GM21360 (cell line): ENCODE measurements around the gene PRR16.
"Not testable (repeated sequence)": the region's sequence is repeated elsewhere in the genome, so short reads cannot be mapped to it uniquely, and the experiment has no call there.

ENCODE experiments used
- ATAC-seq: cut with Tn5 transposase; IDR thresholded peaks from one replicate; pipeline ENCODE4 v1.9.1; 2021; ENCODE audit warnings: mild to moderate bottlenecking, moderate library complexity; ENCODE audit not compliant: unreplicated experiment

PRR16 gene

DNA sequence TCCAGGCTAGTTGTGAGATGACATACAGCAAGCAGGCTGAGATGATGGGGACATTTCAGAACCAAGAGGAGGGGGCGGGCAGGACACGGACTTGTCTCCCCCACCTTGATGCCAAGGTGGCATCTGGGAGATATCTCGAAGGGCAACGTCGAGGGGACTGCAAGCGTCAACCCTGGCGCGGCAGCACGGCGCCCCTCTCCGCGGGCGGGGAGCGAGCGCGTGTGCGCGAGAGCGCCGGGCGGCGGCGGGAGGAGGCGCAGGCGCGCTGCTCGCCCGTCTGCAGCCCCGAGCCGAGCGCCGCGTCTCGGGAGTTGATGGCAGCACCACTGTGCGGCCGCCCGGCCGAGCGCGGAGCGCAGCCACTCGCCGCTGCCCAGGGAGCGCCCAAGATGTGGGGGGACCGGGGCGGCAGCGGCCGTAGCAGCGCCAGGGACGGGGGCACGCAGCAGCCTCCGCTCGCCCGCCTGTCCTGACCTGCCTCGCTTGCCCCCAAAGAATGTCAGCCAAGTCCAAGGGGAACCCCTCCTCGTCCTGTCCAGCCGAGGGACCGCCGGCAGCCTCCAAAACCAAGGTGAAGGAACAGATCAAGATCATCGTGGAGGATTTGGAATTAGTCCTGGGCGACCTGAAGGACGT lies at the start of gene PRR16:
Gene PRR16, plus strand, starts transcription at position 310 of the 636 bp plus-strand sequence.
- ATAC-seq = peak; percentile 69

DNA sequence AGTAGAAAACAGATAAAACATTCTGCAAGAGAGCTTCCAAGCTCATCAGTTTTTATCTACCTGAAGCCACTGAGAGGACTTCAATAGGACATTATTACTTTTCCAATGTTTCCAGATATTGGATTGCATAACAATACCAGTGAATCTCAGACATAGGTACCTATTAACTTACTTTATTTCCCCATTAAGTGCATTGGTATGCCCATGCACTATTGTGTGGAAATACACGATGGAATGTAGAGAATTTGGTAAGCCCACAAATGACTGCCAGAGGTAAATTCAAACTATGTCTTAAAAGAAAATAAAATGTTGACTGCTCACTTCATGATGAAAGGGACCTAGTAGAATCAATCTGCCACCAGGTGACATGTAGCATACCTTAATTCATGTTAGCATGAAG lies 48.1 kb upstream of the PRR16 start:
- no peak for ATAC-seq

DNA sequence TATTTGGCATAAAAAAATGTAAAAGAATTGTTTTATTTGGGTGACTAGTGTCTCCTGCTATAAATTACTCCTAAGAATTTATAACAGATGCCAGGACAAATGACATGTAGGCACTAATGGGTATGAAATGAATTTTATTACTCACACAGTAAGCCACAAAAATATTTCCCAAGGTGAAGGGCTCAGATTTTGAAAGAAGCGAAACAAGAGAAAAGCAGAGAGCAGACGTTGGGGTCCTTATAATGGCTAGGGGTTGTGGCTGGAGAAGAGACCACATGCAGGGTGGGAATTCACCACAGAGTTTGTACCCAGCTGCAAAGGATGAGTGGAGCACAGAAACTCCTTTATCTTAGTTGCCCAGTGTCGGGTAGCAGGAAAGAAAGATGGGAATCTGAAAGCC lies 45.0 kb upstream of the PRR16 start:
- no peak for ATAC-seq

DNA sequence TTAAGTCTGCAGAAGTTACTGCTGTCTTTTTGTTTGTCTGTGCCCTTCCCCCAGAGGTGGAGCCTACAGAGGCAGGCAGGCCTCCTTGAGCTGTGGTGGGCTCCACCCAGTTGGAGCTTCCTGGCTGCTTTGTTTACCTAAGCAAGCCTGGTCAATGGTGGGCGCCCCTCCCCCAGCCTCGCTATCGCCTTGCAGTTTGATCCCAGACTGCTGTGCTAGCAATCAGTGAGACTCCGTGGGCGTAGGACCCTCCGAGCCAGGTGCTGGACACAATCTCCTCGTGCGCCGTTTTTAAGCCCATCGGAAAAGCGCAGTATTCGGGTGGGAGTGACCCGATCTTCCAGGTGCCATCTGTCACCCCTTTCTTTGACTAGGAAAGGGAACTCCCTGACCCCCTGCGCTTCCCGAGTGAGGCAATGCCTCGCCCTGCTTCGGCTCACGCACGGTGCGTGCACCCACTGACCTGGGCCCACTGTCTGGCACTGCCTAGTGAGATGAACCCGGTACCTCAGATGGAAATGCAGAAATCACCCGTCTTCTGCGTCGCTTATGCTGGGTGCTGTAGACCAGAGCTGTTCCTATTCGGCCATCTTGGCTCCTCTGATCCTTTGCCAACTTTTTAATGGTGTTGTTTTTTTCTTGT lies 37.3 kb upstream of the PRR16 start:
- ATAC-seq = not testable (repeated sequence)

DNA sequence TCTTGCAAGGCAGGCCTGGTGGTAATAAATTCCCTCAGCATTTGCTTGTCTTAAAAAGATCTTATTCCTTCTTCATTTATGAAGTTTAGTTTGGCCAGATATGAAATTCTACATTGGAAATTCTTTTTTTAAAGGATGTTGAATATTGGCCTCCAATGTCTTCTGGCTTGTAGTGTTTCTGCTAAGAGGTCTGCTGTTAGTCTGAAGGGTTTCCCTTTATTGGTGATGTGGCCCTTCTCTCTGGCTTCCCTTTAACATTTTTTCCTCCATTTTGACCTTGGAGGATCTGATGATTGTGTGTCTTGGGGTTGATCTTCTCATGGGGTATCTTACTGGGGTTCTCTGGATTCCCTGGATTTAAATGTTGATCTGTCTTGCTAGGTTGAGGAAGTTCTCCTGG lies 33.5 kb upstream of the PRR16 start:
- no peak for ATAC-seq

DNA sequence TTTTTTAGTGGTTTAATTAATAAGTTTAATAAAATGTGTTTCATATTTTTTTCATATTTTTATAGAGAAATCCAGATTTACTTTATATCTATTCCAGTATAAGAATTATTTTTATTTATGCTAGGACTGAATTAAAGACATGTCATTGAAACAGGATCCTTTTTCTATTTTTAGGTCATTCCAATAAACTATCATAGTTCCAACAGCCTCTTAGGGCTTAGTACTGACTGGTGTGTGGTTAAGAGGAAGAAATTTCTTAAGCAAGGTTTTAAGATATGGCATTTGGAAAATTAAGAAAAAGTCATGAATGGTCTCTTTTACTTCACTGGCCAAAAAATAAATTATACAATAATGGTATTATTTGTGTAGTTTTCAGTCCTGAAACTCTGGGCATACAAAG lies 31.2 kb upstream of the PRR16 start:
- no peak for ATAC-seq

DNA sequence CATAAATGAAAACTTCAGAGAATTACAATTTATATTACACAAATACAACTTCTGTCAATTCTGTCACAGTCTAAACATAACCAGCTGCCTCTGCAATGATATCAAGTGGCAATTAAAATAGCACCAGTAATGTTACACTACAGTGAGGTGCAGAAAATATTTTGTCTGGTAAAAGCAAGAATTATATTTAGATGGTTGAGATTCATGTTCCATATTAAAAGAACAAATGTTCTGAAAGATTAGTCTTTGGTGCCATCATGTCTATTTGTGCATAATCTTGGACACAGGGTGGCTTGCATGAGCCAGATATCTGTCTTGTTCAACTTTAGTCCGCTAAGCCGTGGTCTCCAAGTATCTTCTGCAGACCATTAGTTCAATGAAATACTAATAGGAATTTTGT lies 29.0 kb upstream of the PRR16 start:
- no peak for ATAC-seq

DNA sequence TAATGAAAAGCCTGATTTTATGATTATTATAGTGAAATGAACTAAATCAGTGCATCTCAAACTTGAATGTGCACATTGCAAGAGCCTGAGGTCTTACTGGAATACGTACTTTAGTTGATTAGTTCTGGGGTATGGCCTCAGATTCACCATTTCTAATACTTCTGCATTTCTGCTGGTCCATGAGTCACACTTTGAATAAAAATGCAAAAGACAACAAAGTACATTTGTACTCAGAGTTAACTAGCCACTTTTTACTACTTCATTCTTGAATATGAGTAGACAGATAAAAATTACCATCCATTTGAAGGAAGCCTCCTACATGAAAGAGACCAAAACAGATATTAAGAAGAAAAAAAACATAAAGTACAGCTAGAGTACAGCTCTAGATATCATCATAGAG lies 27.1 kb upstream of the PRR16 start:
- ATAC-seq = no peak

DNA sequence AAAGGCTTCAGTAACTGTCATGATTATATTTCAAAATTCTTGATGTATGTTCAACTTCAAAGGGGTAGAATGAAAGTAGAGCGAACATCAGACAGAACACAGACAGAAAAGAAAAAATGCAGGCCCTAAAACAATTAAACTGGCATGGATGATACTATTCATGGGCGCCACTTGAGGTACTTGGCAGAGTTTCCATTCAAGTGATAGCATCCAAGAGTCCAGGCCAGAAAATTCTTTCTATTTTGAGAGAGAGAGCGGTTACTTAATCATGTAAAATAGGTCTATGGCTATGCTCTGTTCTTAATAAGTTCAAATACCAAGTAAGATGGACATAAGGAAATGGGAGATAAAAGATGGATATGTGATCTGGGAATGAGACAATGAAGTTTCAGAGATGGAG lies 21.4 kb upstream of the PRR16 start:
- no peak for ATAC-seq

DNA sequence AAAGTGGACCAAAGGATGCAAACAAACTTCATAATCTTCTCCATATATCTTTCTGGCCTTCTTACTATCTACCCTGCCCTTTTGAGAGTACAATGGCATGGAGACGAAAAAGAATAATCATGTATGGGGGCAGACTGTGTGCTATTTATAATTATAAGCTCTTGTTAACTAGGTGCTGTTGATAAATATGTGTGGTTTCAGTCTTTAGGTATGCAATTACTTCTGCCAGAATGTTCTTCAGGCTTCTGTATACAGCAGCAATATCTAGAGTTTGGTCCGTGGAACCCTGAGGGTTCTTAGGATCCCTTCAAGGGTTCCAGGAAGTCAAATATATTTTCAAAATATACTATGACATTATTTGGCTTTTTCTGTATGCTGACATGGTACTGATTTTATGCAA lies 20.5 kb upstream of the PRR16 start:
- no peak for ATAC-seq

DNA sequence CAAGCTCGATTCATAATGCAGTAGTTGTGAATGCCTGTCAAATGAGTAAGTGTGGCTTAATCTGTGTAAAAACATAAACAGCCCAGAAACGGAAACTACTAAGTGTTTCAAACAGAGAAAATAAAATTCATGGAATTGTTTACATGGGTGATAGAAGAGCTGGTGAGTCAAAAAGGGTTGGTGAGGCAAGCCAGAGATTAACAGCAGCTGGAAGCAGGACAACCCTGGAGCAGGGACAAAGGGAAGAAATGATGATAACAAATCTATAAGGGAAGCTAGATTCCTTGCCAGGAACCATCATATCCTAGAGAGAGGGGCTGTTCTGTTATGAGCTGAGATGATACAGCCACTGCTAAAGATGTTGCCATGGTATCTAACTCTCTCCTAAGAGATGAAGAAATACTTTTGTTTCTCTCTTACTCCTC lies 18.0 kb upstream of the PRR16 start:
- no peak for ATAC-seq

DNA sequence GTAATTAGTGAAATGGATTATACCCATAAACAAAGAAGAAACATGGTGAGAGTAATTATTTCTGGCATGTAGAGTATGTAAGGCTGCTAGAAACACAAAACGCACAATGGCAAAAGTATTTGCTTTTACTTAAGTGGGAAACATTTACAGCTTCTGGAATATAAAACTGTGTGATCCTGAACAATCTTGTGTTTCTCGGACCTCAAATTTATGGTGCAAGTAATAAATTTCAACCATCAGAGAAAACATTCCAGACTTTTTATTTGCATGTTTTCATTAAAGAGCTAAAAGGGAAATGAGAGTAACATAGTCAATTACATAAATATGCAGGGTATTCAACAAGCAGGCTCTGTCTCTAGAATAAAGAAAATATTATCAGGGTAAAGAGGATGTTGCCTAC lies 17.2 kb upstream of the PRR16 start:
- ATAC-seq = no peak

DNA sequence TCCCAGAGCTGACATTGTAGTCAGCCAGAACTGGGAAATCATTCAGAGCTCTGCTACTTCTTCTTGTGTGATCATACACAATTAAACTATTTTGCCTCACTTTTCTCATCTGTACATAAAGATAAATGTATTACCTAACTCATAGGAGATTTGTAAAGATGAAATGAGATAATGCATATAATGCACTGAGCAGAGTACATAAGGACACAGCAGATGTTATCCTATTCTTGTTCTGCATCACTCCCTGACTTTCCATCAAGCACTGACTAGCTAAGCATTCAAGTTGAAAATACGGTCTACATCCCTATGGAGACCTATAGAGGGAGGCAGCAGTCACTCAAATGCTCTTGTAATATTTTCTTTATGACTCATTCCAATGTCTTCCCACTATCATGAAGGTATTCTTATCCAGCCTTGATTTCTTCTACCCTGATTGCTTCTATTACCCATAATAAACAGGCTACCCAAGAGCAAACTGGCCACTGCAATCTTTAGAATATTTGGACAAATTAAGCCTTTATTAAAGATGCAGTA lies 16.3 kb upstream of the PRR16 start:
- ATAC-seq = no peak

DNA sequence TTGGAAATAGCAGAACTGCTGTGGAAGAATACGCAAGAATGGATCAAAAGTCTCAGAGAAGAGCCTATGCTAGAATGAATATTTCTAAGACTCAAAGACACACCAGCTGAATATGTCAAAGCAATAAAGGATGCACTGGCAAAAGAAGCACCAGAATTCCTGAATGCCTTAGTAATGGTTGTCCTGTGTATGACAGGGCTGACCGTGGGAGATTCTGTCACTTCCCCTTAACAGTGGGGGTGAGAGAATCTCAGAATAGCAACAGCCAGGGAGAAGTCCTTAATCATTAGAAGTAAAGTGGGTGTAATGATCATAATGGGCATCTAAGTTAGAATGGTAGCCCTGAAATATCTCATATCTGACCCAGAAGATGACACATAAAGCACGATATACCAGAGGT lies 14.6 kb upstream of the PRR16 start:
- ATAC-seq = no peak

DNA sequence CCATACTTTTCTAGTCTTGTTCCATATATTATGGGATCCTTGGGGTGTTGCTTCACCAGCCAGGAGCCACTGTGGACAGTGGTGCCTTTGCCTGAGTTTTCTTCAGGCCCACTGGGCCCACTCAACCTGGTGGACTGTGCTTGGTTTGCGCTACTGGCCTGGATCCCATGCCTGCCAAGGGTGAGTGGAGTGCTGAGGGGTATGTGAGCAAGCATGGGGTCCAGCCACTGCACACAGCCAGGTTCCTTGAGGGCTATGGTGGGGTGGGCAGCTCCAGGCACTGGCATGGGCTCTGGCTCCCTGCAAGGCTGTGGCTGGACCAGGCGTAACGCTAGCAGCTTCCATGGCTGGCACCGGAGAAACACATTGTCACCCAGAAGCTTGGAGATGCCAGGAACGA lies 13.2 kb upstream of the PRR16 start:
- no peak for ATAC-seq

DNA sequence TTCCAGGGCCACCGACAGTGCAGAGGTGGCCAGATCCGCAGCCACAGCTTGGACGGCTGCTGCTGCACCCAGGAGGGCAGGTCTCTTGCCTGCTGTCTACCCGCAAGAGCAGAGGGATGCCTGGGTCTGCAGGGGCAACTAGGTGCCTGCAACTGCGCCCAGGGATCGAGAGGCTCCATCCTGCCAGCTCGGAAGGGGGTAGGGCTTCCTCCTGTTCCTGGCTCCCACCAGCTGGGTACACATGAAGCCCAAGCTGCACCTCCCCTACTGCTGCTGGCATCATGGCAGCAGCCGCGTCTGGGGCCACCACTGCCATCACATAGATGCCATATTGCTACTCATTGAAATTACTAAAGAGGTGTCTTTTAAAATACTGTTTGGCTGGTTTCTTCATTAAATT lies 12.7 kb upstream of the PRR16 start:
- ATAC-seq = no peak

DNA sequence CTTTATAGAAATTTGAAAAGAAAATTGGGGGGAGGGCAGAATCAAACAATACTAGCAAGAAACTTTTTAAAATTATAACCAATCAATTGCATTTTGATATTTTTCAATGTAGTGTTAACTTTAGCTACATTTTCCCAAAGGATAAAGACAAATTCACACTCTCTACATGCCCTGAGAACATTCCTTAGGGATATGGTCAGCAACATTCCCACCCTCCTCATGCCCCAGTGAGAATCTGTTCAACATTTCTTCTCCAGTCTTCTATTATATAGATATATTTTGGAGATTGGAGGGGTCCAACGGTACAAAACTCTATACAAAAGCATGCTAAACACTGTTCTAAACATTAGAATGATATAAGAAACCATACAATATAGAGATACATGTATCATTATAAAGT lies 11.6 kb upstream of the PRR16 start:
- no peak for ATAC-seq

DNA sequence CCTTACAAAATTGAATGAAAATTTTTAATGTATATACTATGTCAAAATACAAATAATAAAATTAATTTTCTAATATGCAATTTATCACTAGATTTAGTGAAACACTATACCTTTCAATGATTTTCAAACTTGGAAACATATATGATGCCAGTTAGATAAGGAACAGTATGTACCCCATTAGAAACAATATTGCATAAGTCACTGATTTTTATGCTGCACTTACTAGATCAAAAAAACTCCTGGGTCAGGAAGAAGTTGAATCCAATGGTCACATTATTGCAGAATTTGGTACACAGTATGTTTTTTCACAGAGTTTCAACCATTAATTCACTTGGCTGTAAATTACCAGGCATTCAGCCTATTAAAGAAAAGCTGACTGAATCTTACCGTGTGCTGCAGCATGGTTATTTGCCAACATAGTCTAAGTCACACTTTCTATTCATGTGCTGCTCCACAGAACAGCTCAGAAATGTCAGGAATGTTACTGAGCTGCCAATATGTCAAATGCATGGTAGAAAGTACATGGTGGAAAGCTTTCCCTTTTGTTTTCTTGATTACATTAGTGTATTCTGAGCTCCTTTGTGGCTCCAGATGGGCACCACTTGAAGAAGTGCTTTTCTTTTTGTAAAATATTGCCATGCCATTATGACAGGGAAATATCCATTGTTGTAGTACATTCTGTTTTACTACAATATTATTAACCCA lies 9.9 kb upstream of the PRR16 start:
- no peak for ATAC-seq

DNA sequence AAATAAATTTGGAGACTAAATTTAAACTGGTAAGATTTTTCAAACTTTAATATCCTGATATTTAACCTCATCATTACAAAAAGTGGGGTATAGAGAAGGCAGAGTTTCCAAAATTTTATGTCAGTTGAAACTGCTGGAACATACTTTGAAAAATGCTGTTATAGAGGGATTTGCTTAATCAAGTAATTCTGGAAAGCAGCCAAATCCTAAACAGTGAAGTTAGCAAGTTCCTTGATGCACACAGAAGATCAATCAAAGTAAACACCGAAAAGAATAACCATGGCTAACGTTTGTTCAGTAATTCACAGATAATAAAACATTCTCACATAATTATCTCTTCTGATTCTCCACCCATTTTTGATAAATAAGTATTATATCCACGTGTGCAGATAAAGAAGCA lies 8.1 kb upstream of the PRR16 start:
- no peak for ATAC-seq

DNA sequence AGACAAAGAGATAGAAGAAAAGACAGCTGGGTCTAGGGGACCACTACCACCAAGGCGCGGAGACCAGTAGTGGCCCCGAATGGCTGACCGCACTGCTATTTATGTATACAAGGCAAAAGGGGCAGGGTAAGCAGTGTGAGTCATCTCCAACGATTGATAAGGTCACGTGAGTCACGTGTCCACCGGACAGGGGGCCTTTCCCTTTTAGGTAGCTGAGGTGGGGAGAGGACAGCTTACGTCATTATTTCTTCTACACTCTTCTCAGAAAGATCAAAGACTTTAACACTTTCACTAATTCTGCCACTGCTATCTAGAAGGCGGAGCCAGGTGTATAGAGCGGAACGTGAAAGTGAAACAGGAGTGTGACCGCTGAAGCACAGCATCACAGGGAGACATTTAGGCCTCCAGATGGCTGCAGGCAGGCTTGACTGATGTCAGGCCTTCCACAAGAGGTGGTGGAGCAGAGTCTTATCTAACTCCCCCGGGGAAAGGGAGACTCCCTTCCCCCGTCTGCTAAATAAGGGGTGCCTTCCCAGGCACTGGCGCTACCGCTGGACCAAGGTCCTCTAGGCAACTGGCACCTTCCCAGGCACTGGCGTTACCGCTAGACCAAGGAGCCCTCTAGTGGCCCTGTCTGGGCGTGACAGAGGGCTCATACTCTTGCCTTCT lies 6.1 kb upstream of the PRR16 start:
- ATAC-seq = peak; percentile 87

DNA sequence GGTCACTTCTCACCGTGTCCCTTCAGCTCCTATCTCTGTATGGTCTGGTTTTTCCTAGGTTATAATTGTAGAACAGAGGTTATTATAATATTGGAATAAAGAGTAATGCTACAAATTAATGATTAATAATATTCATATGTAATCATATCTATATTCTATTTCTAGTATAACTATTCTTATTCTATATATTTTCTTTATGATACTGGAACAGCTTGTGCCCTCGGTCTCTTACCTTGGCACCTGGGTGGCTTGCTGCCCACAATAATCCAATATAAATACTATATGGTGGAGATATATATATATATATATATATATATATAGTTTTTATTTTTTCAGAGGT lies 5.6 kb upstream of the PRR16 start:
- ATAC-seq = not testable (repeated sequence)

DNA sequence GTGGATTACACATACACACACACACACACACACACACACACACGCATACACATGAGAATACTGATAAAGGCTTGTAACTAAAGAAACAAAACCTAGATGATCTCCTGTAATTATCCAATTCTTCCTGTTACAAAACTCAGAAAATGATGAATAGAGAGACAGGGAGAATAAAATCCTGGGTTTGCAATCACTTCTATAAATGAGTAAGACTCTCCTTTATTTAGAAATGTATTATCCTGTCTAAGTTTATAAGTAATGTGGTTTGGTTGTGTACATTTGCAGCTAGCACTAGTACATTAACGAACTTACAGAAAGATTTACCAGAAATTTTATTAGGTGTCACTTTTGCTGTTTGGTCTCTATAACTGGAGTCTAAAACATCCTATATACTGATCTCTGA lies 2.8 kb upstream of the PRR16 start:
- ATAC-seq = no peak
